M059J (cell line): Measurements from ENCODE around the gene GREB1. TPM values are rescaled to one million over a fixed set of nuclear protein-coding genes. Genes with fewer than 3 reads are reported as not detected.

Experiments
- DNase-seq: peaks from one replicate; pipeline ENCODE4 v3.0.0-alpha.2; 2012; ENCODE audit warnings: low read depth
- total RNA-seq: library from RNA; depleted of rRNA; stranded (reverse); fragments of >200 nt; shearing (Covaris generic); gene quantifications from 2 replicates; pipeline ENCODE4 v1.2.3, GENCODE V29; 2014

Gene GREB1
- total RNA-seq, 1 experiment from 2014 or later: 0.39 TPM

- peak; percentile 26 for DNase-seq
Measured at GRCh38 chr2:11598228-11598731, 64.4 kb downstream of the GREB1 start.

DNA sequence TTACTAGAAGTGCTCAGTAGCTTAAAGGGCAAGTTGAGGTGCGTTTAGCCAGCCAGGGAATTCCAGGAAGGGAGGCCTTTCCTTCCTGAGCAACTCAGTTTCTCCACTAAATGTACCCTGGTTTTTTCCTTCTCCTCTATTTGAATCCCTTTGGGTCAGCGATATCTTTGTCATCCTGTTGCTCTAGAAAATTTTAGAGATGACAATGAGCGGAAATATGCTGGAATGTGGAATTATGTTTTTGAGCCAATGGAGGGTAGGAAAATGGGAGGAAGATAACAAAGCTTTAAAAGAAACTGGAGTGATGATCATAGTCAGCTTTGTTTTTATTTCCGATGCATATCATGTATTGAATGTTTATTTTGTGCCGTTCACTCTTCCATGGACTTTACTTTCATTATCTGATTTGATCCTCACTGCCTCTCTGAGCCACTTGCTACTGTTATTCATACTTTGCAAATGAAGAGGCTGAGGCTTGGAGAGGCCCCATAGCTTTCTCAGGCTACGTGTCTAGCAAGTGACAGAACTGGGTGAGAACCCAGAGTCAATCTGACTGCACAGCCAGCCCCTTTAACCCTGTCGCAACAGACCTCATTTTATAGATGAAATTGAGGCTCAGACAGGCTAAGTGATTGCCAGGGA is 68.8 kb downstream of the GREB1 start:
- DNase-seq: no peak

GRCh38 chr2:11610624-11611242 is 76.9 kb downstream of the GREB1 start:
- DNase-seq: no peak

GRCh38 chr2:11611251-11611650 is 77.4 kb downstream of the GREB1 start:
- DNase-seq: no peak

- DNase-seq: no peak
Measured at GRCh38 chr2:11612553-11613215, 78.8 kb downstream of the GREB1 start.

DNA sequence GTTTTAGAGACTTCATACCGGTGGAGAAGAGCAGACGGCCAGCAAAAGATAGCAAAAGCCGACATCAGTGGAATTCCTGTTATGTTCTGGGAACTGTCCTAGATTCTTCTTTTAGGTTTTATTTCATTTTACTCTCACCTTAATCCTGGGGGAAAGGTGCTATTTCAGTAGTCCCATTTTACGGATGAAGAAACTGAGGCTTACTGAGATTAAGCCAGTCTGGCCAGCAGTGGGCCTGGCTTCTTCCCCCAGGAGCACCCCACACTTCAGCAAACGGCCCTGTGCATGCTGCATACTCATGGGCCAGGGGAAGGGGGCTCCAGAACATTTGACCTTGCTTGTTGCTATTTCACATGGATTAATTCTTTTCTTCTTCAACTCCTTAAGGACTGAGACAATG is 79.5 kb downstream of the GREB1 start:
- DNase-seq: no peak

- DNase-seq: no peak
Measured at GRCh38 chr2:11615209-11615608, 81.4 kb downstream of the GREB1 start.

GRCh38 chr2:11616097-11616687 is 82.3 kb downstream of the GREB1 start:
- DNase-seq: no peak

GRCh38 chr2:11616851-11617415 is 83.1 kb downstream of the GREB1 start:
- DNase-seq: peak; percentile 6

GRCh38 chr2:11617527-11617926 is 83.7 kb downstream of the GREB1 start:
- no peak for DNase-seq

- DNase-seq: no peak
Measured at GRCh38 chr2:11617984-11618707, 84.3 kb downstream of the GREB1 start.

- no peak for DNase-seq
Measured at GRCh38 chr2:11618708-11619062, 84.8 kb downstream of the GREB1 start.

DNA sequence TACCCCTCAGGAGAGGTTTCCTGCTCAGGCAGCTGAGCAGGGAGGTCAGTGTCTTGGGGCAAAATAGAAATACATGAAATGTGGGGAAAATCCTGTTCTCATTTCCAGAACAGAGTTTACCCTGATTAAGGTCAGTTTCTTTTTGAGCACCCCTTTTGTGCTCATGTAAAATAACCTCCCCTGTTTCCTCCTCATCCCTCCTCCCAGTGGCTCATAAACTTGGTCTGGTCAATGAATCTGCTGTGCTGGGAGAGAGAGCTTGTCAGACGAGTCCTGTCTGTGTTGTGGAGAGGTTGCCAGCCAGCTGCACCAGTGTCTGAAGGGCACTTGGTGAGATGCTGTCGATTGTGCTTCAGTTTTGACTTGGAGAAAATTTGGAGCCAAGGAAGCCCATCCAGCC is 87.6 kb downstream of the GREB1 start:
- DNase-seq: no peak

GRCh38 chr2:11622611-11623010 is 88.8 kb downstream of the GREB1 start:
- DNase-seq: no peak

DNA sequence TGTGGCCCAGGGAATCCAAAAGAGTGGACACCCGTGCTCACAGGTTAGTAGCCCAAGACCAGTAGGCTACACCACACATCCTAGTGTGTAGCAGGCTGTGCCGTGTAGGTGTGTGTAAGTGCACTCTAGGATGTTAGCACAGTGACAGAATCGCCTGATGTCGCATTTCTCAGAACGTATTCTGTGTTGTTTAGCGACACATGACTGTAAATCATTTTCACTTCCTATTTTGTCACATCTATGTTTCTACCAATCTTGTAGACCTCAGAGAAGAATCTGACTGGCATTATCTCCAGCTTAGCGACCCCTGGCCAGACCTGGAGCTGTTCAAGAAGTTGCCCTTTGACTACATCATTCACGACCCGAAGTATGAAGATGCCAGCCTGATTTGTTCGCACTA is 91.0 kb downstream of the GREB1 start:
- no peak for DNase-seq

GRCh38 chr2:11625671-11626070 is 91.8 kb downstream of the GREB1 start:
- DNase-seq: no peak

- DNase-seq: no peak
Measured at GRCh38 chr2:11628675-11629074, 94.8 kb downstream of the GREB1 start.

GRCh38 chr2:11629215-11629614 is 95.4 kb downstream of the GREB1 start:
- no peak for DNase-seq

GRCh38 chr2:11629851-11630250 is 96.0 kb downstream of the GREB1 start:
- DNase-seq: no peak

DNA sequence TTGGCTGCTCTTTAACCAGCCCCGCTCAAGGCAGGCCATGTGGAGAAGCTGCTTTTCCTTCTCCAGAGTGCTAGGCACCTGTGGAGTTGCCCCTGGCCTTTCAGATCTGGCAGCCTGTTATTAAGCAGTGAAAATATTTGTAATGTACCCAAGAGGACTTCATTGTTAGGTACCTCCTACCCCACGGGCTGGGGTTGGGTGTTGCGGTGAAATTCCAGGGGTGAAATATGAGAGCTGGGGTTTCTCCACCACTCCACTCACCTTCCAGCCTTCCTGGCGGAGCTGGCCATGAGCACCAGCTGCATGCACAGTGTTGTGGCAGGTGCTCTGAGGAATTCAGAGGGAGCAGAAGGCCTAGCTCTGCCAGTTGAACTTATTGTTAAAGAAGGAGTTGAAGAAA is 97.0 kb downstream of the GREB1 start:
- no peak for DNase-seq

GRCh38 chr2:11631462-11631861 is 97.6 kb downstream of the GREB1 start:
- DNase-seq: peak; percentile 4
